ENCODE data around the gene CHPF.

Gene CHPF

DNA sequence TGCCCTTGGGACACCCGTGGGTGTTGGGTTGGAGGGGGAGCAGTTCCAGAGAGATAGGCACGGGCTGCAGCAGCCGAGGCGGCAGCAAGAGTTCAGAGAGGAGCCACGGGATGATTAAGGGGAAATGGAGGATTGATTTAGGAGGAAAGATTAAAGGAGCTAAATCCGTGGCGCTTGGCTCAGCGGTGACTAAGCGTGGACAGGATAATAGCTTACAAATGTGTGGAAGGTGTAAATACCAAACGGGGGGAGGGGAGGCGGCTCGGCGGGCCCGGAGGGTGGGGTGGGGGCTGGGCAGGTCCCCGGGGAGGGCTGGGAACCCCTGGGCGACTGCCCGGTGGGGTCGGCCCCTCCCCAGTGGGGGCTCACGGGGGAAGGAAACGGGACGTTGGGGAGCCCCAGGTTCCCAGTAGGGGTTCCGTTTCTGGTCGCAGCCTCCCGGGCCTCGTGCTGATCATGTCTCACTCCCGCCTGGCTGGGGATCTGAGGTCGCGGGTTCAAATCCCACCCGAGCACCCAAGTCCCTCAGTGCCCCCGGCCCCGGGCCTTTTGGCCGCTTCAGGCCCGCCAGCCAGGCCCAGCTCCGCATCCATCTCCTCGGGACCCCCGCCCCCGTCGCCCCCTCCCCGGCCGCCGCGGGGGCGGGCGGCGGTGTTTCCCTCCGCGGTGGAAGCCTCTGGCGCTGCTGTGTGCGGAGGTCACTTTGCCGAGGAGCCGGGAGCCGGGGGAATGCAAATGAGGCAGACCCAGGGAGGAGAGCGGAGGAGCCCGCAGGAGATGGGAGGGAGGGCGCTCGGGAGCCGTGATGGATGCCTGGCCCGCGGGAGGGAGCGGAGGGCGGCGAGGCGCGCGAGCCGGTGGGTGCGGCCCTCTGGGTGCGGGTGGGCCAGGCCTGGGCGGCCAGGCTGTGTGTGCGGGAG lies 21.2 kb downstream of the CHPF start:
- no peaks in the 10 kb centered on the region for H3K36me3 ChIP-seq (ENCODE audit: control insufficient read depth, insufficient read depth, low read length)
- no peak overlapping the region for H3K4me3 ChIP-seq (ENCODE audit: insufficient read depth, low read depth, low read length, poor library complexity, severe bottlenecking)
- no peak for DNase-seq
- peaks cover 44% of the 10 kb centered on the region for H3K27me3 ChIP-seq (replicated peaks; ENCODE audit: control insufficient read depth, insufficient read depth, low read length, poor library complexity, severe bottlenecking)
- peaks cover 12% of the 10 kb centered on the region for H3K4me1 ChIP-seq (ENCODE audit: control insufficient read depth, insufficient read depth, low read length, poor library complexity, severe bottlenecking)
- H3K27ac ChIP-seq (ENCODE audit: insufficient read depth, low read length, poor library complexity, severe bottlenecking), result no peak overlapping the region
- no peaks in the 10 kb centered on the region for H3K9me3 ChIP-seq (ENCODE audit: control insufficient read depth, low read length)

- no peak overlapping the region for H3K4me3 ChIP-seq (ENCODE audit: insufficient read depth, low read depth, low read length, poor library complexity, severe bottlenecking)
- H3K9me3 ChIP-seq (ENCODE audit: control insufficient read depth, low read length), result no peaks in the 10 kb centered on the region
- H3K27me3 ChIP-seq (replicated peaks; ENCODE audit: control insufficient read depth, insufficient read depth, low read length, poor library complexity, severe bottlenecking), result peaks cover 48% of the 10 kb centered on the region
- no peak for DNase-seq
- H3K27ac ChIP-seq (ENCODE audit: insufficient read depth, low read length, poor library complexity, severe bottlenecking), result no peak overlapping the region
- peaks cover 12% of the 10 kb centered on the region for H3K4me1 ChIP-seq (ENCODE audit: control insufficient read depth, insufficient read depth, low read length, poor library complexity, severe bottlenecking)
- no peaks in the 10 kb centered on the region for H3K36me3 ChIP-seq (ENCODE audit: control insufficient read depth, insufficient read depth, low read length)
Measured at GRCh38 chr2:219521066-219521880, 22.3 kb downstream of the CHPF start.

DNA sequence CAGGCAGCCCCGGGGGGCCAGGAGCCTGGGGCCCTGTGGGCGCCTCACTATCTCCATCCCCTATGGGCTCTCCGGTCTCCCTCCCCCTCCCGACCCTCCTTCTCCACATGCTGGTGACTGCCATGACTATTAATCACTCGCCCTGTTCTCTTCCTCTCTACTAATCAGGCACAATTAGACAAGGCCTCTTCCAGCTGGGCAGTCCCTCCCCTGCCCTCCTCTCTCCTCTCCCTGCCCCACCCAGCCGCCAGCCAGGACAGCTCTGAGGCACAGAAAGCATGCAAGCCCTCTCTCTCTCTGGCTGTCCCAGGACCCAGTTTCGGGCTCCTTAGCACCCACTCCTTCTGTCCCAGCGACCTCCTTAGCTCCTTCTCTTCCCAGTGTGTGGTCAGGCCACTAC lies 23.5 kb downstream of the CHPF start:
- Histone ChIP-seq H3K27me3 (replicated peaks; ENCODE audit: control insufficient read depth, insufficient read depth, low read length, poor library complexity, severe bottlenecking) (peaks cover 48% of the 10 kb centered on the region), H3K9me3 (ENCODE audit: control insufficient read depth, low read length) (no peaks in the 10 kb centered on the region), H3K36me3 (ENCODE audit: control insufficient read depth, insufficient read depth, low read length) (no peaks in the 10 kb centered on the region), H3K4me3 (ENCODE audit: insufficient read depth, low read depth, low read length, poor library complexity, severe bottlenecking) (no peak overlapping the region), H3K4me1 (ENCODE audit: control insufficient read depth, insufficient read depth, low read length, poor library complexity, severe bottlenecking) (peaks cover 12% of the 10 kb centered on the region), H3K27ac (ENCODE audit: insufficient read depth, low read length, poor library complexity, severe bottlenecking) (no peak overlapping the region)
- no peak for DNase-seq

DNA sequence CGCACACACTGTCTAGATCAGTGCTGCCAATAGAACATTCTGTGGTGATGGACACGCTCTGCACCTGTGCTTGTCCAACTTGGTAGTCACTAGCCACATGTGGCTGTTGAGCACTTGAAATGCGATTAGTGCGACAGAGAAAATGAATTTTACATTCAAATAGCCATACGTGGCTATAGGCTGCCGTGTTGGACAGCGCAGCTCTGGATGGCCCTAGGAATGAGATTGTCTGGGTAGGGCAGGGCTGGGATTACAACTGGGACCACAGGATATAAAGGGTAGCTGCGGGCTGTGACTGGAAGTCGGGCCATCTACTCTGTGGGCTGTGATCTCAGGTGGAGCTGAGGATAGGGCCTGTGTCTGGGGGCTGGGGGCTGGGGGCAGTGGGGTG lies 24.1 kb downstream of the CHPF start:
- no peaks in the 10 kb centered on the region for H3K36me3 ChIP-seq (ENCODE audit: control insufficient read depth, insufficient read depth, low read length)
- peaks cover 44% of the 10 kb centered on the region for H3K27me3 ChIP-seq (replicated peaks; ENCODE audit: control insufficient read depth, insufficient read depth, low read length, poor library complexity, severe bottlenecking)
- DNase-seq, result no peak
- peaks cover 12% of the 10 kb centered on the region for H3K4me1 ChIP-seq (ENCODE audit: control insufficient read depth, insufficient read depth, low read length, poor library complexity, severe bottlenecking)
- no peaks in the 10 kb centered on the region for H3K9me3 ChIP-seq (ENCODE audit: control insufficient read depth, low read length)
- no peak overlapping the region for H3K4me3 ChIP-seq (ENCODE audit: insufficient read depth, low read depth, low read length, poor library complexity, severe bottlenecking)
- no peak overlapping the region for H3K27ac ChIP-seq (ENCODE audit: insufficient read depth, low read length, poor library complexity, severe bottlenecking)

- no peak for DNase-seq
- Histone ChIP-seq H3K4me1 (ENCODE audit: control insufficient read depth, insufficient read depth, low read length, poor library complexity, severe bottlenecking) (peaks cover 11% of the 10 kb centered on the region), H3K27ac (ENCODE audit: insufficient read depth, low read length, poor library complexity, severe bottlenecking) (no peak overlapping the region), H3K36me3 (ENCODE audit: control insufficient read depth, insufficient read depth, low read length) (no peaks in the 10 kb centered on the region), H3K27me3 (replicated peaks; ENCODE audit: control insufficient read depth, insufficient read depth, low read length, poor library complexity, severe bottlenecking) (peaks cover 34% of the 10 kb centered on the region), H3K9me3 (ENCODE audit: control insufficient read depth, low read length) (no peaks in the 10 kb centered on the region), H3K4me3 (ENCODE audit: insufficient read depth, low read depth, low read length, poor library complexity, severe bottlenecking) (no peak overlapping the region)
Measured at GRCh38 chr2:219517954-219518778, 25.4 kb downstream of the CHPF start.

- DNase-seq, result no peak
- H3K9me3 ChIP-seq (ENCODE audit: control insufficient read depth, low read length), result no peaks in the 10 kb centered on the region
- no peak overlapping the region for H3K4me3 ChIP-seq (ENCODE audit: insufficient read depth, low read depth, low read length, poor library complexity, severe bottlenecking)
Measured at GRCh38 chr2:219516888-219517287, 26.7 kb downstream of the CHPF start.

GRCh38 chr2:219515874-219516629 lies 27.6 kb downstream of the CHPF start:
- Histone ChIP-seq H3K4me3 (ENCODE audit: insufficient read depth, low read depth, low read length, poor library complexity, severe bottlenecking) (no peak overlapping the region), H3K27ac (ENCODE audit: insufficient read depth, low read length, poor library complexity, severe bottlenecking) (no peak overlapping the region), H3K4me1 (ENCODE audit: control insufficient read depth, insufficient read depth, low read length, poor library complexity, severe bottlenecking) (no peaks in the 10 kb centered on the region), H3K9me3 (ENCODE audit: control insufficient read depth, low read length) (no peaks in the 10 kb centered on the region), H3K36me3 (ENCODE audit: control insufficient read depth, insufficient read depth, low read length) (no peaks in the 10 kb centered on the region), H3K27me3 (replicated peaks; ENCODE audit: control insufficient read depth, insufficient read depth, low read length, poor library complexity, severe bottlenecking) (peaks cover 20% of the 10 kb centered on the region)
- DNase-seq, result no peak

More at GRCh38 chr2:219516888-219517287, 26.7 kb downstream of the CHPF start:
- H3K36me3 ChIP-seq (ENCODE audit: control insufficient read depth, insufficient read depth, low read length), result no peaks in the 10 kb centered on the region
- no peak overlapping the region for H3K27ac ChIP-seq (ENCODE audit: insufficient read depth, low read length, poor library complexity, severe bottlenecking)
- H3K27me3 ChIP-seq (replicated peaks; ENCODE audit: control insufficient read depth, insufficient read depth, low read length, poor library complexity, severe bottlenecking), result peaks cover 24% of the 10 kb centered on the region
- H3K4me1 ChIP-seq (ENCODE audit: control insufficient read depth, insufficient read depth, low read length, poor library complexity, severe bottlenecking), result peaks cover under 1% of the 10 kb centered on the region

GRCh38 chr2:219514836-219515235 lies 28.8 kb downstream of the CHPF start:
- no peak overlapping the region for H3K27ac ChIP-seq (ENCODE audit: insufficient read depth, low read length, poor library complexity, severe bottlenecking)
- no peak for DNase-seq
- H3K9me3 ChIP-seq (ENCODE audit: control insufficient read depth, low read length), result no peaks in the 10 kb centered on the region
- H3K27me3 ChIP-seq (replicated peaks; ENCODE audit: control insufficient read depth, insufficient read depth, low read length, poor library complexity, severe bottlenecking), result peaks cover 26% of the 10 kb centered on the region
- H3K4me1 ChIP-seq (ENCODE audit: control insufficient read depth, insufficient read depth, low read length, poor library complexity, severe bottlenecking), result peaks cover 4% of the 10 kb centered on the region
- no peak overlapping the region for H3K4me3 ChIP-seq (ENCODE audit: insufficient read depth, low read depth, low read length, poor library complexity, severe bottlenecking)
- H3K36me3 ChIP-seq (ENCODE audit: control insufficient read depth, insufficient read depth, low read length), result no peaks in the 10 kb centered on the region

DNA sequence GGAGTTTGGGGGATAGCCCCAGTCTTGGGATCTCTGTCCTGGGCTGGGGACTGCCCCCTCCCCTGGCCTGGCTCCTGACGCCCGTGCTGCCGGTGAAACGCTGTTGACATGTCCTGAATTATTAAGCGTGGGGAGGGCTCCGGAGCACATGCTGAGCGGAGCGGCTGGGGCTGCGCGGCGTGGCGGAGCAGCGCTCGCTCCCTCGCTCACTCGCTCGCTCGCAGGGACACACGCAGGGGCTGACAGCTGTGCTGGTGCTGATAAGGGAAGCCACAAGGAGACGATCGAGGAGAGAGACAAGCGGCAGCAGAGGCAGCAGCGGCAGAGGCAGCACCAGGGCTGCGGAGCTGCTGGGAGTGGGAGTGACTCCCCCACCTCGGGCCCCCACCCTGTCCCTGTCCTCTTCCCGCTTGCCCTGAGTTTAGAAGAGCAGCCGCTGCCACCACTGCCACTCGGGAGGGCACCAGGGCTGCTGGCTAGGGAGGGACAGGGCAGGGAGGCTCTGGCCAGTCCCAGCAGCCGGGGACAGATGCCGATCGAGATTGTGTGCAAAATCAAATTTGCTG lies 29.3 kb downstream of the CHPF start, which contains the start of gene ASIC4:
Gene ASIC4, plus strand, starts transcription at position 287 of the 566 bp plus-strand sequence. Its CDS starts 243 bp downstream, at position 530.
- Histone ChIP-seq H3K4me1 (ENCODE audit: control insufficient read depth, insufficient read depth, low read length, poor library complexity, severe bottlenecking) (peaks cover 9% of the 10 kb centered on the region), H3K27ac (ENCODE audit: insufficient read depth, low read length, poor library complexity, severe bottlenecking) (no peak within 1 kb of the TSS), H3K27me3 (replicated peaks; ENCODE audit: control insufficient read depth, insufficient read depth, low read length, poor library complexity, severe bottlenecking) (peaks cover 31% of the 10 kb centered on the region), H3K9me3 (ENCODE audit: control insufficient read depth, low read length) (no peaks in the 10 kb centered on the region), H3K36me3 (ENCODE audit: control insufficient read depth, insufficient read depth, low read length) (no peaks in the 10 kb centered on the region), H3K4me3 (ENCODE audit: insufficient read depth, low read depth, low read length, poor library complexity, severe bottlenecking) (no peak within 1 kb of the TSS)
- no peak for DNase-seq

Data from effector memory CD4-positive, alpha-beta T cell (primary cell).